CD4-positive, alpha-beta T cell treated with Interleukin-10 for 1 hour (primary cell): ENCODE data around the gene MRRF.

Experiments used
- DNase-seq: peaks from one replicate; pipeline ENCODE4 v3.0.0-alpha.2; 2020

Gene MRRF, protein sequence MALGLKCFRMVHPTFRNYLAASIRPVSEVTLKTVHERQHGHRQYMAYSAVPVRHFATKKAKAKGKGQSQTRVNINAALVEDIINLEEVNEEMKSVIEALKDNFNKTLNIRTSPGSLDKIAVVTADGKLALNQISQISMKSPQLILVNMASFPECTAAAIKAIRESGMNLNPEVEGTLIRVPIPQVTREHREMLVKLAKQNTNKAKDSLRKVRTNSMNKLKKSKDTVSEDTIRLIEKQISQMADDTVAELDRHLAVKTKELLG

DNA sequence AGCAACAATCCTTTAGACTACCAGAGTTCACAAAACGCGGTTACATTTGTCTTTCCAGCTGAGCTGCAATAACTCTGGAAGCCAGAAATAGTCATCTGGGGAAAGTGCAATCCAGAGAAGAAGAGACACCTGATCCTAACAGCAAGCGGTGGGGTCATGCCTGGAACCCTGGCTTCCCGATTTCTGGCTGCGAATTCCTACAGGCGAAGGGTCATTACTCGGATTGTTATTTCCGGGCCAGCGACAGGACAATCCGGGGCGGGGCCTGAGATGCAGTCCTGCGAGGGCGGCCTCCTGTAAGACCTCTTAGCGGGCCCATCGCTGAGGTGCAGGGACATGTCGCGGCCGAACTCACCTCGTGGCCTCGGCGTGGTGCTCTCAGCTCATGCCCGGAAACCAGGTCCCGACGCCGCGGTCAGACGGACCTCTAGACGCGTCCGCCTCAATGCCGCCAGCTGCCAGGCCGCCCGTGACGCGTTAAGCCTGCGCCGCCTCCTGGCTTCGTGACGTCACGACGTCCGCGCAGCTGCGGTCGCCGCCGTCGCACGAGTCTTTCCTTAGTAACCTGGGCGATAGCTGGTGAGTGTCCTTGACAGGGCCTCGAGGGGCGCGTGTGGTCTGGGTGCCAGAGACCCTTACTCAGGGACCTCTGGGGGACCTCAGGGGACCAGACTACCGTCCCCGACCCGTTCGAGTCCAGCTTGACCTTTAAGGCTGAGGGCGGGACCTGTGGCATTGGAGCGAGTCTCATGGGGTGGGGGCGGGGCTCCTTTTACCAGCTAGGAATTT is at the start of gene MRRF, which contains the start of gene RBM18:
Gene MRRF (plus strand): TSS at position 523 of the 789 bp plus-strand sequence. CDS start 6,010 bp downstream, outside the sequence.
Gene RBM18 (minus strand): TSS at position 481 of the 789 bp plus-strand sequence. CDS start 3,348 bp downstream, outside the sequence.
- peak; percentile 90 for DNase-seq

DNA sequence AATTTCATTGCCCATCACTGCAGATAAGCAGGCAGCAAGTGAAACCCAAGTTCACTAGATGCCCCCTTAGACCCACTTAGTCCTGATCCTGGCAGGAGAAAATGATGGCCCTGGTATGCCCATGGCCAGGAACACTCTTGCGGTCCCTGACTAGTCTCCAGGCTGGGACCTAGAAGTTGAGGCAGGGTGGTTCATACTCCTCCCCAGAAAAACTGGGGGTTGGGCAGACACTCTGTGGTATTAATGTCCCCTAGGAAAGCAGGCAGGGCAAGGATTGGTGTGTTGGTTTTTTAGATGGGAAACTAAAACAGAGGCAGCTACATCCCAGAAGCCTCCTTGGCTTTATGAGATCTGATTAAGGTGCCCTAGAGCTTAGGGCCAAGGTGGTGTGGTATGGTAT is 49.0 kb upstream of the MRRF start:
- DNase-seq: no peak

DNA sequence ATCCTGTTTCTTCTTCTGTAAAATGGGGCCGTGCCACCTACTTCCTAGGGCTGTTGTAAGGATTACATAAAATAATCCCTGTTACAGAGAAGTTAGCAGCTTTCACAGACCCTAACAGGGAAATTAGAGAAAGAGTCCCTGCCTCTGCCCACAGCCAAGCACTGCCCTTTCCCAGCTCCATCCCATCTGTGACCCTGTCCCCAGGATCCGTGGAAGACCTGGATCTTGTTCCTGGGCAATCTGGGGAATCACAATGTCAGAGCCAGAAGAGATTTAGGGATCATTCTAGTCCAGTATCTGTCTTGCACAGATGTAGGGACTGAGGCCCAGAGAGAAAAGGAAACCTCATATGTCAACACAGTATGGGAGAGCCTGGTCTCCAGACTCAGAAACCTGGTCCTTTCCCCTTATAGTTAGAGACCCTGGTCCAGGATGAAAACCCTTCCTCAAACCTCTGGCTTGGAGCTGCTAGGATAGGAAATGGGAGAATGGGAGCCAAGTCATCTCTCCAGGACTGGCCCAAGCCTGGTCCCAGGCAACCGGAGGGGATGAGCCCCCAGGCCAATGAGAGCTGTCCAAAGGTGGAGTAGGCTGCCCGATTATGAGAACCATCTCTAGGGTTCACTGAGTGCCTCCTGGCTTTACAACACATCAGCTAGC is 48.4 kb upstream of the MRRF start:
- DNase-seq: no peak

DNA sequence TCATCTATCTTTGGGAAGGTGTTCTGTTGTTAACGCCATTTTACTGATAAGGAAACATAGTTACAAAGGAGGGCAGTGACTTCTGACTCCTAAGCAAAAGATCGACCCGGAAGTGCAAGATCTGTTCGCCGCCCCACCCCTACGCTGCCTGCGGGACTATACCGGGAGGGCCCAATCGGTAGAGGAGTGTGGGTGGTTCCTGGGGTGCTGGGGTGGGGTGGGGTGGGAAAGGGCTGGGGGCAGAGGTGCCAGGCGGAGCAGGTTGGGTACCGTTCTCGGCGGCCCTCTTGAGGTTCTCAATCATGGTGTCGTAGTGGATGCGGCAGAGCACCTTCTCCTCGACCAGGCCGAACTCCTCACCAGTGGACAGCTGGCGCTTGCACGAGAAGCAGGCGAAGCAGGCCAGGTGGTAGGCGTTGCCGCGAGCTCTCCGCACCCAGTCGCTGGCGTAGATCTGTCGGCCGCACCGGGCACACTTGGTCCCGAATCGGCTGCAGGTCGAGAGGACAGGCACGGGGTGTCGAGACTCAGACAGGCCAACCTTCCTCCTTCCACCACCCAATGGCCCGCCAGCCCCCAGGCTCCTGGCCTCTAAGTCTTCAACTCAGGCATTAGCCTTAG is 47.8 kb upstream of the MRRF start:
- DNase-seq: no peak

DNA sequence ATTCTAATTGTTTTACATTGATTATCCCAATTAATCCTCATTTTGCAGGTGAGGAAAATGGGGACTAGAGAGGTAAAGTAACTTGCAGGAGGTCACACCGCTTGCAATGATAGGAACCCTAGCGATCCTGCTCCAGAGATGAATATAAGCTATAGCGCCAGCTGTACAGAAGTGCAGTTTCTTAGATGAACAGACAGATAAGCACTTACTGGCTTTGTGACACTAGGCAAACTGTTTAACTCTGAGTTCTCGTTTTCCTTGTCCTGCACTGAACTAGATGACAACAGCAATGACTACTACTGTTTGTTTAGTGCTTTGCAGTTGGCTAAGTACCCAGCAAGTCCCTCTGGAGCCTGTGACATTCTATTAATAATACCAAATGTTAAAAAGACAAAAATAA is 47.0 kb upstream of the MRRF start:
- no peak for DNase-seq

DNA sequence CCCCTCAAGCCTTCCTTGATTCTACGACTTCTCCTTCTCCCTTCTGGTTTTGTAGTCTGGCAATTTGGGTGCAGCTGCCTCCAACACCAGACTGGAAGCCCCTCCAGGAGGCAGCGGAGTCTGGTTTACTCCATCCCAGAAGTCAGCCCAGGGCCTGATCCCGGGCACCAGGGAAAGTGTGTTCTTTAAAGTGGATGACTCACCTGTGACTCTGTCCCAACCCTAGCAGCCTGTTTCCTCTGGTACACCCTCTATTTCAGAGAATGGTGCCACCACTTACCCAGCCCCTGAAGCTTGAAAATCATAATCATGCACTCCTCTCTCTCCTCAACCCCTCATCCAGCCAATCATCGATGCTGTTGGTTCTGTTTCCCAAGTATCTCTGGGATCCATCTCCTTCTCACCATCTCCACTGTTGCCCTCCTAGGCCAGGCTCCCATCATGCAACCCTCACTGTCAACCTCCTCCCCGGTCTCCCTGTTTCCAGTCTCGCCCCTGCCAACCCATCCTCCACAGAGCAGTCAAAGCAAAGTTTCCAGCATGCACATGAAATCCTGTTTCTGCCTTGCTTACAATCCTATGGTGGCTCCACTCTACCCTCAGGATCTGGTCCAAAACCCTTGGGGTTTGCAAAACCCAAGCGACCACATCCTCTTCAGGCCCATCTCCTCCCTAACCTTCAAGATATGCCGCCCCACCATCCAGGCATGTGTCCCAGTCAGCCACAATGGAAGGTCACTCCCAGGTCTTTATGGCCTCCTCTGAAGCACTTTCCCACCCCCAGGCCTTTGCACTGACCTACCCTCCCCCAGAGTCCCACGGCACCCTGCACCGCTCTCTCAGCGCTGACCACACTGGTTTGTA is 46.4 kb upstream of the MRRF start:
- no peak for DNase-seq

DNA sequence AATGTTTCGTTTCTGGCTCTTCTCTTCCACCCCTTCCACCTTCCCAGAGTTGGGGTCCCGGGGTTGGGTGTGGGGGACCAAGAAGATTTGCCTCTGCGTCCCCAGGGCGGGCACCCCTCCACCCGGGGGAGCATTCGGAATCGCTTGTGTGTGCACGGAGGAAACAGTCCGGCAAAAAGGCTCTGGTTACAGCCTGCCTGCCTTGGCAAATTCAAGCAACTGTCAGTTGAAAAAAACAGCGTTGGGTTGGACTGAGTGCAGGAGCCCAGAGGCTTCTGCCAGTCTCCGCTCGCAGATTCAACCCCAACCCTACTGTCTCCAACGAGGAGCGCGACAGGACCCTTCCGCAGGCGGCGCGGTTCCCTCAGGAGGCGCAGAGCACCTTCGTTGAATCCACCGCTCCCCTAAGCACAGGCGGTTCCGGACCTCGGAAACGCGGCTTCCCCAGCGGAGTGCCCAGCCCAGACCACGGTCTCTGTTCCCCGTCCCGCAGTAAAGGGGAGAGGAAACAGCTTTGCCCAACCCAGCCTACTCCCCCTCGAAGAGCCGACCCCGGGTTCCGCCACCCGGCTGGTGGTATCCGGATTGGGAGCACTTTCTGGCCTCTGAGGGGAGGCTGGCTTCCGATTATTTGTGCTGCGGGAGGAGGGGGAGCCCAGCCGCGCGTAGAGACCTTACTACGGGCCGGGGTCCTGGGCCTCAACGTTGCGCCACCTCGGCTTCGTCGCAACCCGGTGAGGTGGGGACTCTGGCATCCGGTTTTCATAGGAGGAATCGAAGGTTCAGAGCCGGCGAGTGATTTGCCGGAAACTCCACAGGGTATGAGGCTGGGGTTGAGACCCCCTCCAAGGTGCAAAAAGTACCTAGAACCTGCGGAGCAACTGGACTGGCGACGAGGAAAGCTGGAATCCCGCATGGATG is 45.5 kb upstream of the MRRF start:
- no peak for DNase-seq

DNA sequence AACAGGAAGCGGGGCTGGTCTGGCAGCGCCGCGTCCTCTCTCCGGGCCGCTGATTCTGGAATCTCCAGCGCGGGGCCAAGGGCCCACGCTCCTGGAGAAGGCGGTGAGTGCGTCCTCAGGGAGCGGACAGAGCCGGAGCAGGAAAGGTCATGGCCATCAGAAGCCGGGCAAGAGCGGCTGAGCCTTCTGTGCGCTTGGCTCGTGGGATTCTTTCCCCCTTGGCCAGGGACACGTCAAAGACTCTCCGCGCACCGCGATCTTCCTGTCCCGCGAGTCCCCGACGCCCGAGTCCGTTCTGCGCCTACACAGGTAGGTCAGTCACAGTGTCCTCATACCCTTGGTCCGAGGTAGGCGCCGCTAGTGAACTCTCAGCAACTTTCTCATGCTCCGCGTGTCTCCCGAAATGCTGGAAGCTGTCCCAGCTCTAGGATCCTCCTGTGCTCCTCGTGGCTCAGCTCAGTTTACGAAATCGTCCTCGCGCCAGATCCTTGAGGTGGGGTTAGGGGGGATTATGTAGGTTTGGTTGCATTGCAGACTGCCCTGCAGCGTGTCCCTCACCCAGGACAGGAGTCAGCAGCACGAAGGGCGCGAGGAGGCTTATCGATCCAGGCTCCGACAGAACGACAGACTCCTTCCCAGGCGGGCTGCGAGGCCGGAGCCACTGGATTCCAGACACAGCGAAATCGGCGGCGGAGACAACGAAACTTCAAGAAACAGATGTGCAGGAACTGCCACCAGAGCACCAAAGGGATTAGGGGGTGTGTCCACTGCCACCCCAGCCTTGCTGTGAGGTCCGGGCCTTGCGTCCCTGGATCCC is 44.6 kb upstream of the MRRF start:
- DNase-seq: no peak

DNA sequence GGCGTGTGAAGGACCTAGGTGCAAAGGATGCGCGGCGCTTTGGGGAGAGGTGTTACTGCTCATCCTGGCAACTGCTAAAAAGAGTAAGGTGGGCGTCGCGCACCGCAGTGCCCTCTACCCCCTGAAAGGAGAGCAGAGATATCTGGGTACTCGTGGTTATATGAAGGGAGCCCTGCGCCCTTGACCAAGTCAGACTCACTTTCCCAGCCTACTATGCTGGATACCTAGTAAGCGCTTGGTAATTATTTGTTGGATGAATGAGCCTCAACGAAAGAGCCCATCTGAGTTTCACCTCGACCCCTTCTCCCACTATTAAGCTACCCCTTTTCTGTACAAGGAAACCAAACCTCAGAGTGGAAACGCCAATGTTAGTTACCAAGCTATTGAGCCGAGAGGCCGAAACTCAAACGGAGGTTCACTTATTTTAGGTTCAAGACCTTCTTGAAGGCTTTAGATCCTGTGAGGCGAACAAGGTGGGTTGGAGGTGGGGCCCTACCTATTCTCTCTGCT is 44.0 kb upstream of the MRRF start:
- no peak for DNase-seq

DNA sequence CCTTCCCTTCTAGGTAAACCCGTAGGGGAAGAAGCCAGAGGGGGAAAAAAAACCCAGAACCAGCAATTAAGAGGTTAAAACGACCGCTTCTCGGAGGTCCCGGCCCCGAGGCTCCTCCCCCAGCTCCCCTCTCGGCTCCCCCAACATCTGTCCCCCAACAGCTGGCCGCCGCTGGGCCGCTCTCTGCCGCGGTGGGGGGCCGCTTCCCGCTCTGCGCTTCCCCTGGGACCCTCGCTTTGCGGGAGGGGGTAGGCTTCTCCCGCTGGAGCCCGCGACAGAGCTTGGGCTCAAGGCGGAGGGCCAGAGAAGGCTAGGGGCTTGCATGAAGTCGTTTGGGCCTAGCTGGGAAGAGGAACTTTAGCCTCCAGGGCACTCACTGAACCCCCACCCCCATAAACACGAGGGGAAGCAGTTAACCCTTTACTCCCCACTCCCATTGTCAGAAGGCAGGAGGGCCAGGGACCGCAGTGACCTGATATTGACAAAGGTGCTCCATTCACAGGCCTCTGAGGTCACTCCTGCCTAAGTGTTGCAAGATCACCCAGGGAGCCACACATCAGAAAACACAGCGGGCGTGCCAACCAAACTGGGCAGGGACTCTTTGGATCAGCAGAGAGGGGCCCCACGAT is 43.4 kb upstream of the MRRF start:
- DNase-seq: no peak

DNA sequence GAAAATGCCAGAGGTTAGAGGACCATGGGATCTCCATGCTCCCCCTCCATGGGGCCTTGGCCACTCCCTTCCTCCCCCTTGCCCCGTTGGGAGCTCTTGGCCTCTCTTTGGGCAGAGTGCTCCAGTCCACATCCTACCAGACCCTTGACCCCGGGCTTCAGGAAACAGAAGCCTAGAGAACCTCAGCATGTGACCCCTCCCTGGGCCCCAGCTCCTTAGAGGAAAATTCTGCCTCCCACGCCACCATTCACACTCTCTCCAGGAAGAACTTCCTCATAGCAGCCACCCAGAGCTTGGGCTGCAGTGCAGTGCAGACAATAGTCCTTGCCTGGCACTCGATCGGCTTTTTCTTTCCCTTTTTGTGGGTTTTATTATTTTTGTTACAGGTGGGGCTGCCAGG is 41.9 kb upstream of the MRRF start:
- DNase-seq: no peak

DNA sequence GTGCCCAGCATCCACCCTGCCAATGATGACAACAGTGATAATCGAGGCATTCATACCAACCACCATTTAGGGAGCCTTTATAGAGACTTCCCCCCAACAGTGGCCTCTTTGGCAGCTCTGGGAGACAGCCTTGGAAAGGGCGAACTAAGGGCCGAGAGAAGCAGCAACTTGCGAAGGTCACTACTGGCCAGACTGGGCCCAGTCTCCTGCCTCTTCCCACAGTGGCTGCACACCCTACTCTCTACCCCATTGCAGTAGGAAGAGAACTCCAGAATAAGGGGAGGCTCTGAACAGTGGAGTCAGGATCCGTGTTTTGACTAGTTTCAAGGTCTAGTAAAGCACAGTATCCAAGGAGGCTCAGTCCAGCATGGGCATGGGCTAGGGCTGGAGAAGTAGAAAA is 41.2 kb upstream of the MRRF start:
- DNase-seq: no peak

DNA sequence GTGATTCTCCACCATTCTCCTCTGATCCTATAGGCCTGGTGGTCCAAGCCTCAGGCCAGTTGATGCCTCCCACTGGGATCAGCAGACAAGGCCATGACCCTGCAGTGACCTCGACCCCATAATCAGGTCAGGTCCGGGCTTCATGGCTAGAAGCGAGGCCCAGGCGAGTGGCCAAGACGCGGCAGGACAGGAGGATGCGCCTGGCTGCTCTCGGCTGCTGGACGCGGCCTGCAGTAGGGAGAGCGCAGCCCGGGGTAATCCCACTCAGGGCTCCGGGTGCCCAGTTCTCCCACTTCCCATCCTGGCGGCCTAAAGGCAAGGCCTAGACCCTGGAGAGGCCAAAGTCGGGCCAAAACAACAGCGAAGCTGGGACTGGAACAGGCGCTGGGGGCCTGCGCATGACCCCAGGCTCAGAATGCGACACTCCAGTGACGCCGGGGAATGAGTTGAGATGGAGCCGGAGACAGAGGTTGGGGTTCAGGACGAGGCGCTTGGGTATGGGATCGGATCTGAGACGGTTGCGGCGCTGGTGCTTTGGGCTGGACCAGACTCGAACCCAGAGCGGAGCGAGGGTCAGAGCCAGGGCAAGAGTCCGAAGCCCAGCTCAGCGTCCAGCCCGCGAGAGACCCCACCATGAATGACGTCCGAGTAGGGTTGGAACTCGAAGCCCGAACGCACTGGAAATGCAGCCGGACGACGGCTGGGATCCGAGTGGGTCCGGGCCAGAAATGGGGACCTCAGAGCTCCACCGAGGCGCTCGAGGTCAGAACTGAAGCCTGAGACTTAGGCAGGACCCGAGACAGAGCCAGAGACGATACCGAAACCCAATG is 39.2 kb upstream of the MRRF start:
- DNase-seq: no peak

DNA sequence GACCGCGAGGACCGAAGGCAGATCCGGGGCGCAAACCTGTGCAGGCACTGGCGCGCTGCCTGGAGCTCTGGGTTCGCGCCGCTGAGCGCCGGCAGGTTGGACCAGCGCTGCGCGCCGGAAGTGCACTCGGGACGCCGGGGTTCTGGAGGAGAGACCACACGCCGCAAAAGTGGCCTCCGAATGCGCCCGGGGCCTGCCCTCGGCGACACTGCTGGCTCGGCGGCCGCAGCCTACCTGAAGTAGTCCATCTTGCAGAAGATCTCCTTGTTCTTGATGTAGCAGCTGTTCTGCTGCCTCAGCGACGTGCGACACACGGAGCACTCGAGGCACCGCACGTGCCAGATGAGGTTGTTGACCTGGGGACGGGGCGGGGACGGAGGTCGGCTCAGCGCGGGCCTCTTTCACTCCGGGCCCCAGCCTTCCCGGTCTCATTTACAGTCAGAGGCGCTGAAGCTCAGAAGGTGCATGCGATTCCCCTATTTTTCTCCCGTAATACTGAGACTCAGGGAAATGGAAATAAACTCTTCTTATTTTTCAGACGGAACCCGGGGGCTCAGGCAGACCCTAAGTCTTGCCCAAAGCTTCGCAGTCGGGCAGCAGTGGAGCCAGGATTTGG is 38.4 kb upstream of the MRRF start:
- no peak for DNase-seq

DNA sequence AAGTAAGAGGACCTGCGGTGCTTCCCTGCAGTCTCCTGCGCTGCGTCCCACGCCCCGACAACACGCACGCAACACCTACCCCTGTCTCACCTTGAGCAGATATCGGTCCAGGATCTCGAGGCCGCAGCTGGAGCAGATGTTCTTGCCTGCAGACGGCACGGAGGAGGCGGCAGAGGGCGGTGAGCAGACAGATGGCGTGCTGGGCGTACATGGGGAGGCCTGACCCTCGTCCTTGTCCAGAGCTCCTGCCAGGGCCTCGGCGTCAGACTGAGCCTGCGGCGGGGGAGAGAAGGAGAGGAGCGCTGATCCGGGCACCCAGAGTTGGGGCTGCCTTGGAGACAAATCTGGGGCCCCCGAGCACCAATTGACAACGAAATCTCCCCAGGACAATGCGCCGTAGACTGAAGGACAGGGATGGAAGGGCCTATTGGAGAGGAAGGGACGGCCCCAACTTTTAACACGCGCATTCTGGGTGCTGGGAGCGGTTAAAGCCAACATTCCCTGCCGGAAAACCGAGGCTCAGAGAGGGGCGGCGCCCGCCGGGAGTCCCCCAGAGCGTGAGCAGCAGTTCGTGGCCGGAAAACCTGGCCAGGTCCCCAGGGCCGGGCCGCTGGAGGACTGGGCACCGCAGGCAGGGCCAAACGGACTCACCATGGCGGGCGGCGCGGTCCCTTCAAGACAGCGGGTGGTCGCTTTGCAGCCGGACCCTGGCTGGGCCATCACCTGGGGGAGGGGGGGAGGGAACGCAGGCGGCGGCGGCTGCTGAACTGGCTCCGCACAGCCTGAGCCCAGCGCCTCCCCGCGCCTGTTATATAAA is 37.7 kb upstream of the MRRF start:
- no peak for DNase-seq

DNA sequence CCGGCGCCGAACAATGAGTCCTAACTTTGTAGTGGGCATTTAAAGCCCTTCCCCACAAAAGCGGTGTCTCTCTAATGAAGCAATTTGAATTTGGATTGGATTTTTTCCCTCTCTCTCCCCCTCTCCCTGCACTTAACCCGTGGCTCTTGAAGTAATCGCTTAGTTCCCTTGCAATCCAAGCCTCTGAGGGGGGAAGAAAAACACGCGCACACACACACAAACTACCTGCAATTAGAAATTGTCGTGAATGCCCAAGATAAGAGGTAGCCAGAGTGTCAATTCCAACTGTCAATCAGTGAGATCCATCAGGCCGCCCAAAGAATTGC is 37.1 kb upstream of the MRRF start:
- DNase-seq: no peak

DNA sequence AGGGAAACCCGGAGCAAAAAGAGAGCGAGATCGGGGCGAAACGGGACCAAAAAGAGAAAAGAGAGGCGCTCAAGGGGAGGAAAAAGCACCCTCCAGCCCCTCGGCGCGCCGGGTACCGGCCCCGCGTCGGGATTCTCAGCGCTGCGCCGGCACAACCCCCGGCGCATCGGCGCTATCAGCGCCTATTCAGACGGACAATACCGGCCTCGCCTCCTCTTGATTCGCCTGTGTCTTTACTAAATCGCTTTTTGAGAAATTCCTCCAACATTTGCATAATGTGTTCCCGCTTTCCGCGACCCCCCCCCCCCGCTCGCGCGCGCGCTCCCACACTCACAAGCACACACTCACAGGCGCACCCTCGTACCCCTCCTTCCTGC is 36.5 kb upstream of the MRRF start:
- DNase-seq: no peak
